Measurements from ENCODE around the gene TRIM65. TPM values are rescaled to one million over a fixed set of nuclear protein-coding genes. Genes with fewer than 3 reads are reported as not detected.
"Not testable (repeated sequence)": the region's sequence is repeated elsewhere in the genome, so short reads cannot be mapped to it uniquely, and the experiment has no call there.

TRIM65 gene
- total RNA-seq, 1 experiment from 2014 or later = 48.6 TPM

GRCh38 chr17:75888484-75888883 is 8.3 kb downstream of the TRIM65 start:
- CTCF ChIA-PET = interaction anchor here (0.7 kb wide), 1 partner anchor 21 kb away, joined by 4 read pairs; no protein-coding TSS in a partner anchor

DNA sequence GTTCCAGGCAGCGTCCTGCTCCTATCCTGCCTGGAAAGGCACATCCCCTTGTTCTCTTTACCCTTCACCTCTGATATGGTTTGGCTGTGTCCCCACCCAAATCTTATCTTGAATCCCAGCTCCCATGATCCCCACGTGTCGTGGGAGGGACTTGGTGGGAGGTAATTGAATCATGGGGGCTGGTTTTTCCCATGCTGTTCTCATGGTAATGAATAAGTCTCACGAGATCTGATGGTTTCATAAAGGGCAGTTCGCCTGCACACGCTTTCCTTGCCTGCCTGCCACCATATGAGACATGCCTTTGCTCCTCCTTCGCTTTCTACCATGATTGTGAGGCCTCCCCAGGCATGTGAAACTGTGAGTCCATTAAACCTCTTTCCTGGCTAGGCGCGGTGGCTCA is 10.9 kb downstream of the TRIM65 start:
- ATAC-seq; H3K4me1 ChIP-seq (ENCODE audit: control insufficient read depth, insufficient read depth, low read length); intact Hi-C loops (cut with micrococcal nuclease; ENCODE audit: unreplicated experiment); H3K27me3 ChIP-seq (ENCODE audit: control insufficient read depth, insufficient read depth, low read length); CTCF ChIA-PET; POLR2A ChIA-PET; H3K27ac ChIP-seq (ENCODE audit: low read length); H3K36me3 ChIP-seq (ENCODE audit: control insufficient read depth, insufficient read depth, low read length); in situ Hi-C loops (cut with HindIII; ENCODE audit: low pct_unique_long_range_greater_than_20kb, low sequenced_read_pairs); H3K4me3 ChIP-seq (ENCODE audit: low read depth in 2 of 2, low read length in 2 of 2); DNase-seq (ENCODE audit: low read depth, low spot score); BruUV-seq (replicated peaks); H3K9me3 ChIP-seq (ENCODE audit: control insufficient read depth, insufficient read depth, low read depth, low read length): not testable (repeated sequence)

More at GRCh38 chr17:75888484-75888883, 8.3 kb downstream of the TRIM65 start:
- no TSS peak for BruUV-seq (replicated peaks)
- ATAC-seq (no peak), DNase-seq (ENCODE audit: low read depth, low spot score) (no peak)
- no peak for TF ChIP-seq SIN3A (IDR thresholded peaks at IDR 0.05; ENCODE audit: borderline replicate concordance, insufficient read depth, low read depth, low read length)
- no peak for TF ChIP-seq TCF7L2 (IDR thresholded peaks at IDR 0.05; ENCODE audit: low read depth, low read length)
- TF ChIP-seq POLR2AphosphoS5 (IDR thresholded peaks at IDR 0.05; ENCODE audit: low read depth, low read length) = 0 out of 2 replicates have a peak, but pooled peaks have one; percentile 42
- intact Hi-C loops (cut with micrococcal nuclease; ENCODE audit: unreplicated experiment) = no loop called here
- no peak overlapping the region for H3K27ac ChIP-seq (ENCODE audit: low read length)
- no peaks in the 10 kb centered on the region for H3K36me3 ChIP-seq (ENCODE audit: control insufficient read depth, insufficient read depth, low read length)
- no peaks in the 10 kb centered on the region for H3K9me3 ChIP-seq (ENCODE audit: control insufficient read depth, insufficient read depth, low read depth, low read length)
- POLR2A ChIA-PET = no interaction called here
- H3K4me1 ChIP-seq (ENCODE audit: control insufficient read depth, insufficient read depth, low read length) = no peaks in the 10 kb centered on the region
- in situ Hi-C loops (cut with HindIII; ENCODE audit: low pct_unique_long_range_greater_than_20kb, low sequenced_read_pairs) = no loop called here
- H3K4me3 ChIP-seq (ENCODE audit: low read depth in 2 of 2, low read length in 2 of 2) = no peak overlapping the region
- no peaks in the 10 kb centered on the region for H3K27me3 ChIP-seq (ENCODE audit: control insufficient read depth, insufficient read depth, low read length)

DNA sequence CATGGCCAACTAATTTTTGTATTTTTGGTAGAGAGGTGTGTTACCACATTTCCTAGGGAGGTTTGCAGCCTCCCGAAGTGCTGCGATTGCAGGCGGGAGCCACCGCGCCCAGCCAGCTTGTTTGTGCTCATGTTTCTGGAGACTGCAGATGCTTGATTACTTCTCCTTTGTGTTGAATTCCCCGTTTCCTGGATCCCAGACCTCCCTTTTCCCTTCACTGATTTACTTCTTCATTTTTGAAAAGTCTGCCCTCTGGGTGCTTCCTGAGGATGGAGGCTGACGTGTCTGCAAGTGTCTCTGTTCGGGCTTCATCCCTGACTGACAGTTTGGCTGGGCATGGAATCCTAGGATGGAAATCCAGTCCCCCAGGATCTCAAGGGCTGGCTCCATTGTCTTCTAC is 11.3 kb downstream of the TRIM65 start:
- in situ Hi-C loops (cut with HindIII; ENCODE audit: low pct_unique_long_range_greater_than_20kb, low sequenced_read_pairs) = no loop called here
- no peak for ATAC-seq

More for the DNA sequence above, 11.3 kb downstream of the TRIM65 start:
- no peaks in the 10 kb centered on the region for H3K27me3 ChIP-seq (ENCODE audit: control insufficient read depth, insufficient read depth, low read length)
- ChIA-PET POLR2A (no interaction called here), CTCF (no interaction called here)
- H3K9me3 ChIP-seq (ENCODE audit: control insufficient read depth, insufficient read depth, low read depth, low read length) = no peaks in the 10 kb centered on the region
- no peaks in the 10 kb centered on the region for H3K4me1 ChIP-seq (ENCODE audit: control insufficient read depth, insufficient read depth, low read length)
- H3K4me3 ChIP-seq (ENCODE audit: low read depth in 2 of 2, low read length in 2 of 2) = no peak overlapping the region
- intact Hi-C loops (cut with micrococcal nuclease; ENCODE audit: unreplicated experiment) = no loop called here
- BruUV-seq (replicated peaks) = no TSS peak
- no peak for DNase-seq (ENCODE audit: low read depth, low spot score)
- no peaks in the 10 kb centered on the region for H3K36me3 ChIP-seq (ENCODE audit: control insufficient read depth, insufficient read depth, low read length)
- TF ChIP-seq, protein P1, sequence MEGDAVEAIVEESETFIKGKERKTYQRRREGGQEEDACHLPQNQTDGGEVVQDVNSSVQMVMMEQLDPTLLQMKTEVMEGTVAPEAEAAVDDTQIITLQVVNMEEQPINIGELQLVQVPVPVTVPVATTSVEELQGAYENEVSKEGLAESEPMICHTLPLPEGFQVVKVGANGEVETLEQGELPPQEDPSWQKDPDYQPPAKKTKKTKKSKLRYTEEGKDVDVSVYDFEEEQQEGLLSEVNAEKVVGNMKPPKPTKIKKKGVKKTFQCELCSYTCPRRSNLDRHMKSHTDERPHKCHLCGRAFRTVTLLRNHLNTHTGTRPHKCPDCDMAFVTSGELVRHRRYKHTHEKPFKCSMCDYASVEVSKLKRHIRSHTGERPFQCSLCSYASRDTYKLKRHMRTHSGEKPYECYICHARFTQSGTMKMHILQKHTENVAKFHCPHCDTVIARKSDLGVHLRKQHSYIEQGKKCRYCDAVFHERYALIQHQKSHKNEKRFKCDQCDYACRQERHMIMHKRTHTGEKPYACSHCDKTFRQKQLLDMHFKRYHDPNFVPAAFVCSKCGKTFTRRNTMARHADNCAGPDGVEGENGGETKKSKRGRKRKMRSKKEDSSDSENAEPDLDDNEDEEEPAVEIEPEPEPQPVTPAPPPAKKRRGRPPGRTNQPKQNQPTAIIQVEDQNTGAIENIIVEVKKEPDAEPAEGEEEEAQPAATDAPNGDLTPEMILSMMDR (IDR thresholded peaks at IDR 0.05) = no peak
- TF ChIP-seq POLR2AphosphoS5 (IDR thresholded peaks at IDR 0.05; ENCODE audit: low read depth, low read length) = no peak
- TF ChIP-seq, protein P2, sequence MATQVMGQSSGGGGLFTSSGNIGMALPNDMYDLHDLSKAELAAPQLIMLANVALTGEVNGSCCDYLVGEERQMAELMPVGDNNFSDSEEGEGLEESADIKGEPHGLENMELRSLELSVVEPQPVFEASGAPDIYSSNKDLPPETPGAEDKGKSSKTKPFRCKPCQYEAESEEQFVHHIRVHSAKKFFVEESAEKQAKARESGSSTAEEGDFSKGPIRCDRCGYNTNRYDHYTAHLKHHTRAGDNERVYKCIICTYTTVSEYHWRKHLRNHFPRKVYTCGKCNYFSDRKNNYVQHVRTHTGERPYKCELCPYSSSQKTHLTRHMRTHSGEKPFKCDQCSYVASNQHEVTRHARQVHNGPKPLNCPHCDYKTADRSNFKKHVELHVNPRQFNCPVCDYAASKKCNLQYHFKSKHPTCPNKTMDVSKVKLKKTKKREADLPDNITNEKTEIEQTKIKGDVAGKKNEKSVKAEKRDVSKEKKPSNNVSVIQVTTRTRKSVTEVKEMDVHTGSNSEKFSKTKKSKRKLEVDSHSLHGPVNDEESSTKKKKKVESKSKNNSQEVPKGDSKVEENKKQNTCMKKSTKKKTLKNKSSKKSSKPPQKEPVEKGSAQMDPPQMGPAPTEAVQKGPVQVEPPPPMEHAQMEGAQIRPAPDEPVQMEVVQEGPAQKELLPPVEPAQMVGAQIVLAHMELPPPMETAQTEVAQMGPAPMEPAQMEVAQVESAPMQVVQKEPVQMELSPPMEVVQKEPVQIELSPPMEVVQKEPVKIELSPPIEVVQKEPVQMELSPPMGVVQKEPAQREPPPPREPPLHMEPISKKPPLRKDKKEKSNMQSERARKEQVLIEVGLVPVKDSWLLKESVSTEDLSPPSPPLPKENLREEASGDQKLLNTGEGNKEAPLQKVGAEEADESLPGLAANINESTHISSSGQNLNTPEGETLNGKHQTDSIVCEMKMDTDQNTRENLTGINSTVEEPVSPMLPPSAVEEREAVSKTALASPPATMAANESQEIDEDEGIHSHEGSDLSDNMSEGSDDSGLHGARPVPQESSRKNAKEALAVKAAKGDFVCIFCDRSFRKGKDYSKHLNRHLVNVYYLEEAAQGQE (IDR thresholded peaks at IDR 0.05; ENCODE audit: insufficient read depth in 1 of 2, low read depth in 2 of 2, low read length in 1 of 2) = no peak
- no peak for TF ChIP-seq TCF7L2 (IDR thresholded peaks at IDR 0.05; ENCODE audit: low read depth, low read length)
- TF ChIP-seq SIN3A (IDR thresholded peaks at IDR 0.05; ENCODE audit: borderline replicate concordance, insufficient read depth, low read depth, low read length) = no peak
- no peak overlapping the region for H3K27ac ChIP-seq (ENCODE audit: low read length)

Measured in Panc1 (cell line).